ENCODE results near the gene MYO9A.
"Not testable (repeated sequence)": the region's sequence is repeated elsewhere in the genome, so short reads cannot be mapped to it uniquely, and the experiment has no call there.

Gene MYO9A

GRCh38 chr15:72140088-72140487 is 22.1 kb upstream of the MYO9A start:
- no peak for DNase-seq (ENCODE audit: low spot score)

- DNase-seq (ENCODE audit: low spot score) = no peak
Measured at GRCh38 chr15:72139667-72140066, 21.7 kb upstream of the MYO9A start.

- no peak for DNase-seq (ENCODE audit: low spot score)
Measured at GRCh38 chr15:72136170-72137051, 18.5 kb upstream of the MYO9A start.

GRCh38 chr15:72135719-72136118 is 17.8 kb upstream of the MYO9A start:
- DNase-seq (ENCODE audit: low spot score) = no peak

- DNase-seq (ENCODE audit: low spot score) = no peak
Measured at GRCh38 chr15:72133211-72133610, 15.3 kb upstream of the MYO9A start.

- DNase-seq (ENCODE audit: low spot score) = no peak
Measured at GRCh38 chr15:72131922-72132321, 14.0 kb upstream of the MYO9A start.

GRCh38 chr15:72130272-72130671 is 12.3 kb upstream of the MYO9A start:
- no peak for DNase-seq (ENCODE audit: low spot score)

- DNase-seq (ENCODE audit: low spot score) = no peak
Measured at GRCh38 chr15:72128359-72128758, 10.4 kb upstream of the MYO9A start.

- DNase-seq (ENCODE audit: low spot score) = no peak
Measured at GRCh38 chr15:72127724-72128322, 9.9 kb upstream of the MYO9A start.

- DNase-seq (ENCODE audit: low spot score) = no peak
Measured at GRCh38 chr15:72124218-72124617, 6.3 kb upstream of the MYO9A start.

GRCh38 chr15:72117486-72118016 is 399 bp downstream of the MYO9A start:
- DNase-seq (ENCODE audit: low spot score) = peak; percentile 69

- DNase-seq (ENCODE audit: low spot score) = peak; percentile 49
Measured at GRCh38 chr15:72116731-72117485, 1.0 kb downstream of the MYO9A start.

- no peak for DNase-seq (ENCODE audit: low spot score)
Measured at GRCh38 chr15:72113347-72114031, 4.5 kb downstream of the MYO9A start.

- no peak for DNase-seq (ENCODE audit: low spot score)
Measured at GRCh38 chr15:72112805-72113204, 5.1 kb downstream of the MYO9A start.

GRCh38 chr15:72112116-72112515 is 5.8 kb downstream of the MYO9A start:
- no peak for DNase-seq (ENCODE audit: low spot score)

GRCh38 chr15:72110355-72110754 is 7.6 kb downstream of the MYO9A start:
- no peak for DNase-seq (ENCODE audit: low spot score)

GRCh38 chr15:72106068-72106467 is 11.9 kb downstream of the MYO9A start:
- DNase-seq (ENCODE audit: low spot score) = no peak

- no peak for DNase-seq (ENCODE audit: low spot score)
Measured at GRCh38 chr15:72105111-72105510, 12.8 kb downstream of the MYO9A start.

GRCh38 chr15:72100551-72100950 is 17.4 kb downstream of the MYO9A start:
- DNase-seq (ENCODE audit: low spot score) = not testable (repeated sequence)

GRCh38 chr15:72099155-72099554 is 18.8 kb downstream of the MYO9A start:
- DNase-seq (ENCODE audit: low spot score) = no peak

GRCh38 chr15:72098040-72098439 is 19.9 kb downstream of the MYO9A start:
- DNase-seq (ENCODE audit: low spot score) = no peak

- DNase-seq (ENCODE audit: low spot score) = no peak
Measured at GRCh38 chr15:72096796-72097195, 21.2 kb downstream of the MYO9A start.
